ENCODE measurements around the gene KIAA1586. TPM values are rescaled to one million over a fixed set of nuclear protein-coding genes. Genes with fewer than 3 reads are reported as not detected.
A peak's percentile ranks its signal among the peaks of the same experiment; 100 is the strongest.
"Not testable (repeated sequence)": the region's sequence is repeated elsewhere in the genome, so short reads cannot be mapped to it uniquely, and the experiment has no call there.

KIAA1586 gene
- total RNA-seq (2021; ENCODE audit: unreplicated experiment) (21.2 TPM), Bru-seq, nascent RNA (percentile 90 among the genes with signal in this experiment), BruChase-seq, experiment 1, labeled RNA remaining after a 2-hour chase (percentile 96 among the genes with signal in this experiment), BruChase-seq, experiment 2, labeled RNA remaining after a 6-hour chase (percentile 79 among the genes with signal in this experiment)
- polyA plus RNA-seq (2012; ENCODE audit: insufficient read length), result 6.8 TPM
- long read RNA-seq, transcript KIAA1586-201 (4 exons, 2,933 nt), result major isoform, 55 of 72 reads
- long read RNA-seq, transcript KIAA1586-203 (3 exons, 2,883 nt), result minor isoform, 5 of 72 reads
- long read RNA-seq, partial matches to known transcripts, result 2 of 72 reads
- long read RNA-seq, other reads (novel, unspliced or antisense), result 10 of 72 reads

DNA sequence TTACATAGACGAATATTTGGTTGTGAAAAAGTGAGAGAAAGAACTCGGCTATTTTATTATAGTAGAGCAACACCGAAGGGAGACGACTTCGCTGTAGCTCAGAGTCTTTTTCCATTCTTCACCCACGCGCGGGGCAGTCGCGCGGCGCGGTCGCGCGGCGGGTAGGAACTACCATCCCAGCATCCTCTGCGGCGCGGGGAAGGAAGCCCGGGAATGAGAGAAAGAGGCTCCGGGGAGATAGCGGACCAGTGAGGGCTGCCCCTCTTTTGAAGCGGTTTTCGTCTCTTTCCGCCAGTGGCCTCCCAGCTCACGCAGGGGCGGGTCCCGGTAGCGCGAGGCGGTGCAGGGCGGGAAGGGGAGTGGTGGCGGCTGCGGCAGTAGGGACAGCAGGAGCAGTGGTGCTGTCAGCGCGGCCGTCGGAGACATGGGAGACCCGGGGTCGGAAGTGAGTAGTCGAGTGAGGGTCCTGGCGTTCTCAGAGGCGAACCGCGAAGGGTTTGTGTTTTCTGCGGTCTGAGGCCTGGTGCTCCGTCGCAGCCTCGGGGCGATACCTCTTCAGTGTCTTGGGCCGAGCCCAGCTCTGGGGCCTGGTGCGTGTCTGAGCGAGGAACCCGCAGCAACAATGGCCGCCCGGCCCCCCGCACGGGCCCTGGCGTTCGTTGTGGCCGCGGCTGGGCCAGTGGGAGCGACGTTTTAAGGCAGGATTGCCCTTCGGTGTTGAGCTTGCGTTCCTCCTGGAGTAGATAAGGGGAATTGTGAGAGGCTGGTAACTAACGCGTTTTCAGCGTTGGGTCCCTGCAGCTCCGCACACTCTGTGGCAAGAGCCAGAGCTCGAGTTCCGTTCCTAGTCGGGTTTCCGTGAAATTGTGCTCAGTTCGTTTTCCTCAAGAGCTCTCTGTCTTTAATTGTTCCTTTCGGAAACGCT lies at the start of gene KIAA1586:
TSS of gene KIAA1586 (plus strand) at position 362 of the 925 bp plus-strand sequence. CDS start at position 425, 63 bp downstream.
- peak within 1 kb of the TSS; percentile 23 for H3K27ac ChIP-seq (ENCODE audit: low read length)
- BruUV-seq (replicated peaks); H3K27me3 ChIP-seq (ENCODE audit: control insufficient read depth, insufficient read depth, low read length); H3K4me1 ChIP-seq (ENCODE audit: control insufficient read depth, insufficient read depth, low read length); POLR2A ChIA-PET; intact Hi-C loops (cut with micrococcal nuclease; ENCODE audit: unreplicated experiment); in situ Hi-C loops (cut with HindIII; ENCODE audit: low pct_unique_long_range_greater_than_20kb, low sequenced_read_pairs); H3K9me3 ChIP-seq (ENCODE audit: control insufficient read depth, insufficient read depth, low read depth, low read length): not testable (repeated sequence)
- peak; percentile 100 for ATAC-seq
- peak; percentile 32 for DNase-seq (ENCODE audit: low read depth, low spot score)
- peaks cover 13% of the 10 kb centered on the region for H3K36me3 ChIP-seq (ENCODE audit: control insufficient read depth, insufficient read depth, low read length)
- peak within 1 kb of the TSS; percentile 61 to 84 for H3K4me3 ChIP-seq (ENCODE audit: low read depth in 2 of 2, low read length in 2 of 2)
- peak; percentile 75 for TF ChIP-seq POLR2AphosphoS5 (IDR thresholded peaks at IDR 0.05; ENCODE audit: low read depth, low read length)
- TF ChIP-seq TCF7L2 (IDR thresholded peaks at IDR 0.05; ENCODE audit: low read depth, low read length), result peak; percentile 78
- CTCF ChIA-PET, result interaction anchor here (1.2 kb wide), 2 partner anchors 91 to 142 kb away, joined by 3 to 4 read pairs; partner anchors contain the start of gene BEND6

DNA sequence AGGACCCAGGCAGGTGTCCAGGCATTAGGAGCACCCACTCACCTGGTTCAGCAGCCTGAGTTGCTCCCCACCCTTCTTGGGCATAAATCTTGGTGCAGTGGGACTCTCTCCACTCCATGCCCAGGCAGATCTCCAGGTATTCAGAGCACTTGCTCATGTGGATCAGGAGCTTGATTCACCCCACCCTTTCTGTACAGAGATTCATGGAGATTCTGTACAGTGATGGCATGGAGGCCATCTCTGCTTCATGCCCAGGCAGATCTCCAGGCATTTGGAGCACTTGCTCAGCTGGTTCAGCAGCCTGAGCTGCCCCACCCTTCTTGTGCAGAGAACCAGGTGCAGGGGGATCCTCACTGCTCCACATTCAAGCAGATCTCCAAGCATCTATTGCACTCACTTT lies 47.4 kb upstream of the KIAA1586 start:
- ChIA-PET POLR2A (no interaction called here), CTCF (no interaction called here)
- DNase-seq (ENCODE audit: low read depth, low spot score), result no peak
- H3K4me3 ChIP-seq (ENCODE audit: low read depth in 2 of 2, low read length in 2 of 2), result no peak overlapping the region
- H3K9me3 ChIP-seq (ENCODE audit: control insufficient read depth, insufficient read depth, low read depth, low read length), result peaks cover 6% of the 10 kb centered on the region; the same call in 1 of the 2 replicates
- in situ Hi-C loops (cut with HindIII; ENCODE audit: low pct_unique_long_range_greater_than_20kb, low sequenced_read_pairs) (no loop called here), intact Hi-C loops (cut with micrococcal nuclease; ENCODE audit: unreplicated experiment) (no loop called here)
- no peak for ATAC-seq
- no peaks in the 10 kb centered on the region for H3K36me3 ChIP-seq (ENCODE audit: control insufficient read depth, insufficient read depth, low read length)
- no peak overlapping the region for H3K27ac ChIP-seq (ENCODE audit: low read length)
- H3K27me3 ChIP-seq (ENCODE audit: control insufficient read depth, insufficient read depth, low read length), result no peaks in the 10 kb centered on the region
- TF ChIP-seq REST (IDR thresholded peaks at IDR 0.05; ENCODE audit: insufficient read depth in 1 of 2, low read depth in 2 of 2, low read length in 1 of 2), result no peak
- H3K4me1 ChIP-seq (ENCODE audit: control insufficient read depth, insufficient read depth, low read length), result no peaks in the 10 kb centered on the region
- BruUV-seq (replicated peaks), result no TSS peak

DNA sequence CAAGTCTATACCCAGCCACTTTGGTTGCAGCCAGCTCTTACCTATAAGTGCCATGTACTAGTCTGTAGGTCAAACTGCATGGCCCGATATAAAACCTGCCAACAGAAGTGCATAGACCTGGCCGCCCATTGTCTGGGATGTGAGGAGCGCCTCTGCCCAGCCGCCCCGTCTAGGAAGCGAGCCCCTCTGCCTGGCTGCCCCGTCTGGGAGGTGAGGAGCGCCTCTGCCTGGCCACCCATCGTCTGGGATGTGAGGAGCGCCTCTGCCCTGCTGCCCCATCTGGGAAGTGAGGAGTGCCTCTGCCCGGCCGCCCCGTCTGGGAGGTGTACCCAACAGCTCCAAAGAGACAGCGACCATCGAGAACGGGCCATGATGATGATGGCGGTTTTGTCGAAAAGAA lies 46.7 kb upstream of the KIAA1586 start:
- CTCF ChIA-PET; H3K9me3 ChIP-seq (ENCODE audit: control insufficient read depth, insufficient read depth, low read depth, low read length); DNase-seq (ENCODE audit: low read depth, low spot score); H3K27ac ChIP-seq (ENCODE audit: low read length); H3K36me3 ChIP-seq (ENCODE audit: control insufficient read depth, insufficient read depth, low read length); H3K4me3 ChIP-seq (ENCODE audit: low read depth in 2 of 2, low read length in 2 of 2); POLR2A ChIA-PET; H3K27me3 ChIP-seq (ENCODE audit: control insufficient read depth, insufficient read depth, low read length); H3K4me1 ChIP-seq (ENCODE audit: control insufficient read depth, insufficient read depth, low read length); in situ Hi-C loops (cut with HindIII; ENCODE audit: low pct_unique_long_range_greater_than_20kb, low sequenced_read_pairs); intact Hi-C loops (cut with micrococcal nuclease; ENCODE audit: unreplicated experiment); ATAC-seq; BruUV-seq (replicated peaks): not testable (repeated sequence)

All from Panc1 (cell line).